Amniotic epithelial cell (primary cell): Measurements from ENCODE around the gene EXOC6B.

Source experiments
- DNase-seq: peaks from one replicate; pipeline ENCODE4 v3.0.0-alpha.2; 2010; ENCODE audit warnings: low read depth

The EXOC6B gene

DNA sequence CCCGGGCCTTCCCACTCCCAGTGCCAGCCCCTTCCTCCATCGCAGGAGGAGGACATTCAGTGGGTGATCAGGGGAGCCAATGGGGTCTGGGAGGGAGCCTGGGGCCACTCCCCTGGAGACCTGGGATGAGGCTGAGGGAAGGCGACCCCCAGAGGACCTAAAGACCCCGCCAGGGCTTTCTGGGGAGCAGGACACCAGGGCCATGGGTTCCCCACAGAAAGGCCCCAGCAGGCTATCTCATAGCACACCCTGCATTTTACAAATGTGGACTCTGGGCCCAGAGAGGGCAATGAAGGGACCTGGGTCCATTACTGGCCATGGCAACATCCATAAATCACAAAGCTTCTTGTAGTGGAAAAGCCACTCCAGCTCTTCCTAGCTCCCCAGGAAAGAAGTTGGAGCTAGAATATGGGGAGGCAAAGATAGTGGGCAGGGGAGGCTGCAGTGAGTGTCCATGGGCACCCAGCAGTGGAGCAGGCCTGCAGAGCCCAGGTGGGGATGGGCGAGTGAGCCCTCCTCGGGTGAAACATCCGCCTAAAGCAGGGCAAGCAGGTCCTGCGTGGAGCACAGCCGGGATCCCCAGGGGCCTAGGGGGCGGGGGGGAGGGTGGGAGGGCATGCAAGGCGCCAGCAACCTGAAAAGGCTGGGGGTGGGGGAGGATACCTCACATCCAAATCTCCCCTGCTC is 692.0 kb downstream of the EXOC6B start:
- no peak for DNase-seq

DNA sequence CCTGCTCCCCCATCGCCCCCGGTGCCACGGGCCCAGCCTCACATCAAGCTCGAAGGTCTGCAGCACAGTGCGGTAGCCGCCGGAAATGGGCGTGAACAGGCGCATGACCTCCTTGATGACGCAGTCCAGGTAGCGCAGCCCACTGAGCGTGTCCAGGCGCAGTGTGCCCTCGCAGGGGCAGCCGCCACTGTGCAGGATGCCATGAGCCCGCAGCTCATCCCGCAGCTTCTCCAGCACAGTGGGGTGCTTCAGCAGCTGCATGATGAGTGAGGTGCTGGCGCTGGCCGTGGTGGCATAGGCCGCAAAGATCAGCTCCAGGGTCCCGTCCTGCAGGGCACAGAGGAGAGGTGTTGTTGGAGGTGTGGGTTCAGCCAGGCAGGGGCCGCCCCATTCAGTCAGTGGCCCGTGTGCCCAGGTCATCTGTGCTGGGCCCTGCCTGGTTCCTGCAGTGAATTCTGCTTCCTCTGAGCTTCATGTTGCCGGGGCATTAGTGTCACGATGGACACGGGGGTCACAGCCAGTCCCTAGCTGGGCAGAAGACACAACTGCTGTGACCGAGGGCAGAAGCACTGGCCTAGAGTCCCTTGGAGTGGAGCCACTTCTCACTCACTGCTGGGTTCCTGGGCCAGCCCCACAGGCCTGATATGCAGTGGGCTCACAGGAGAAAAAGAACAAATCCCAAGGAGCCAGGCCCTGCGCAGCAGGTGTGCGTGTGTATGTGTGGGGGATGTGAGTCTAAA is 692.7 kb downstream of the EXOC6B start:
- no peak for DNase-seq

DNA sequence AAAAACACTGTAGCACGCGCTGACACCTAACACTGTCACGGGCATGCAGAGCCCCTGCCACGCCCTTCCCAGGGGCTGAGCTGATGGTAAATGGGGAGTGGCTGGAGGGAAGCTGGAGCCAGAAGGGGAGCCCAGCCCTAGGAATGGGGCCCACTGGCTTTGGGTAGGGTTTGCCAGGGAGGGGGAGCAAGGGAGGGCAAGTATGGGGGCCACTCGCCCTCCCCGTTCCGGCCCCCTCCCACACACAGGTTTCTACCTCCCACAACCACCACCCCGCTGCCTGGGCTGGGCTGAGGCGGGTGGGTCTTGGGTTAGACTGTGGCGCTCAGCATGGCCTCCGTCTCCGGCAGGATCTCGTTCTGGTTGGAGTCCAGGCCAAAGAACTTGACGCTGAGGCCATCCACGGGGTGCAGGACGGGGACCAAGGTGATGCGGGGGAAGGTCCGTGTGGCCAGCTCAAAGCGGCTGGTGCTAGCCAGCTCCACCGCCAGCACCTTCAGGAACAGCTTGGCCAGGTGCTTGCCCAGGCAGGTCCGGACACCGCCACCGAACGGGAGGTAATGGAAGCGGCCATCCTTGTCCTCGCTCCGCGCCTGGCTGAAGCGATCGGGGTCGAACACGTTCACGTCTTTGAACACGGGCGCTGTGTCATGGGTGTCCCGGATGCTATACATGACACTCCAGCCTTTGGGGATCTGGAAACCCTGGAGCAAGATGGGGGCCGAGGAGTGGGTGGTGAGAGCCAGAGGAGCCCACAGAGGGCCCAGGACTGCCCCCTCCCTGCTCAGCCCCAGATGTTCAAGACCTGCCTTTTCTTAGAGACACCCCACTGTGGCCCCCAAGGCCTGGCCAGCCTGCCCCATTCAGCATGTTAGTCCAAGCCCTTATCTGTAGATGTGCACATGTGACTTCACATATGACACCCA is 693.7 kb downstream of the EXOC6B start:
- DNase-seq, result no peak

DNA sequence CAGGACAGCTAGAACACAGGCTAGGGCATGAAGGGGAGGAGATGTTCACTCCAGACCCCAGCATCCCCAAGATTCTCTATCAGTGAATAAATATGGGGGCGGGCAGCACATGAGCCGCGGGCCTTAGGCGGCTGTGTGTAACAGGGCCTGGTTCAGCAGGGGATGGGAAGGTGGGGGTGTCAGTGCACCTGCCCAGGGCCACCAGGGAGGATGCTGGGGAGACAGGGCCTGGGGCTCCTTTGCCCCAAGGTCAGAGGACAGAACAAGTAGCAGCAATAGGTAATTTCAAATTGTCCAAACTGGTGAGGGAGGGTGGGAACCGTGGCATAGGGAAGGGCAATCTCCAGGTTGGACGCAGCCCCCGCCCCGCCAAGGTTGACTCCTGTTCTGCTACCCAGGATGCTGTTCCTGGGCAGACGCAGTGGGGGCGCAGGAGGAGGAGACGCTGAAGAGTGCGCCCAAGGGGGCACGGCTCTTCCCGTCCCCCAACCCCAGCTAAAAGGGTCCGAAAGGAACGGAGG is 694.4 kb downstream of the EXOC6B start:
- no peak for DNase-seq

DNA sequence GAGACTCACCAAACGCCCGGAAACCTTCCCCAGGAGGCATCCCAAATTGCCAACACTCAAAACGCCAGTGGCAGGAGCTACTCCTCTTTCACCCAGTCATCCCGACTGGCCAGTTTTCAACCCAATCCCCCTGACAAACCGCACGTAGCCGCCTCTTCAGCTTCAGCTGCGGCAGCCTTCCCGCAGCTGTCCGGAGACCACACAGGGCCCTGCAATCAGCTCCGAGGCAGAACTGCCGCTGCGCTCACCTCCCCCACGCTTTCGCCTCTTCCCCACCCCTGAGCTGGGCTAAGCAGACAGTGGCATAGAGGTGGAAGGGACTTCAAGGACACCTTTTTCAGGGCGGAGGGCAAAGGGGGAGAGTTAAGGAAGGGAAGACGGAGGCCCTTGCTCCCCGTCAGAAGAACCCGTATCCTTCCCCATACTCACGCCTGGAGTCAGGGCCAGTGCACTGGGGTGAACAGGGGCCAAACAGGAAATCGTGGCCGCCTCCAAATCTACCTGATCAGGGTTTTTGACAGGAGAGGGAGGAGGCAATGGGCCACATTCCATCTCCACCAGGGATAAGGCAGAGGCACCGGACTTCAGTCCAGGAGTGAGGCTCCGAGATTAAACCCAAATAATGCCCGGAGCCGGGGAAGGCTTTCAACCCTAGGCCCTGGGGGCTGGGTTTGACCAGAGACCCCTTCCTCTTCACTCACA is 695.0 kb downstream of the EXOC6B start:
- DNase-seq, result no peak

DNA sequence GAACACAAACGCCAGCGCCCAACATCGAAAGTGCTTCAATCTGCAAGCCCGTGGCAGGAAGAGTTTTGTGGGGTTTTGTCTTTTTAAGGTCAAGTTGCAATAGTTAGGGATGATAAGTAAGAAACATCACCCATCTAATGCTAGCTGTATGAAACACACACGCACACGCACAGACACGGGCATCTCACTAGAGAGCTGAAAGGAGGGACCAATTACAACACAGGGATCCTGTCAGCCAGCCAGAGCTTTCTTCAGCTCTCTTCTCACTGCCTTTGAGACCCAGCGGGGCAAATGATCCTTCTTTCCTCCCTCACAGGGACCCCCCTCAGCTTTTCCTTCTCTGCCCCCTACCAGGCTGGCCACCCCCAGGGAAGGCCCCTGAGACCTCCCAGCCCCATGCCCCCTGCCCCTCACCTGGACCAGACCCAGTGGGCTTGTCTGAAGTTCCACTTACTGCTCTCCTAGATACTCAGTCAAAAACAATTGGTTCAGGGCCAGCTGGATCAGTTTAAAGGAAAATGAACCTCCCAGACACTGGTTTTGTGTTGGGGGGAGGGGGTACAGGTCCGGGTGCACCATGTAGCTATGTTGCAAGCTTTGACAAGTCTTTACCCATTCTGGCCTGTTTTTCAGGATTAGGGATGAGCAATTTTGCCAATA is 696.0 kb downstream of the EXOC6B start:
- DNase-seq, result no peak

DNA sequence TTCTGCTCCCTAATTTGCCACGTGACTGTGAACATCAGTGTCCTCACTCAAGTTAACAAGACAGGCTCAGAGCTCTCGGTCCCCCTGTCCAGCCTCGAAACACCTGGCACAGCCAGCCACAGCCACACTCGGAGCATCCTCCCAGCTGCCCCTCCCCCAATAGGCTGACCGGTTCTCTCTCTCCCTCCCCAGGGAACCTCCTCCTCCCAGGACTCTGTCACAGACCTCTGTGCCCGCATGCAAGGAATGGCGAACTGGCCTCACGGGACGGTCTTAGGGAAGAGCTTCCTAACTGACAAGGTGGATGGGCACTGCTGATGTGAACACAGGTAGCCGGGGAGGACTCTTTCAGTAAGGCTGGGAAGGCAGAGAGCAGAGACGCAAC is 697.0 kb downstream of the EXOC6B start:
- DNase-seq, result no peak

DNA sequence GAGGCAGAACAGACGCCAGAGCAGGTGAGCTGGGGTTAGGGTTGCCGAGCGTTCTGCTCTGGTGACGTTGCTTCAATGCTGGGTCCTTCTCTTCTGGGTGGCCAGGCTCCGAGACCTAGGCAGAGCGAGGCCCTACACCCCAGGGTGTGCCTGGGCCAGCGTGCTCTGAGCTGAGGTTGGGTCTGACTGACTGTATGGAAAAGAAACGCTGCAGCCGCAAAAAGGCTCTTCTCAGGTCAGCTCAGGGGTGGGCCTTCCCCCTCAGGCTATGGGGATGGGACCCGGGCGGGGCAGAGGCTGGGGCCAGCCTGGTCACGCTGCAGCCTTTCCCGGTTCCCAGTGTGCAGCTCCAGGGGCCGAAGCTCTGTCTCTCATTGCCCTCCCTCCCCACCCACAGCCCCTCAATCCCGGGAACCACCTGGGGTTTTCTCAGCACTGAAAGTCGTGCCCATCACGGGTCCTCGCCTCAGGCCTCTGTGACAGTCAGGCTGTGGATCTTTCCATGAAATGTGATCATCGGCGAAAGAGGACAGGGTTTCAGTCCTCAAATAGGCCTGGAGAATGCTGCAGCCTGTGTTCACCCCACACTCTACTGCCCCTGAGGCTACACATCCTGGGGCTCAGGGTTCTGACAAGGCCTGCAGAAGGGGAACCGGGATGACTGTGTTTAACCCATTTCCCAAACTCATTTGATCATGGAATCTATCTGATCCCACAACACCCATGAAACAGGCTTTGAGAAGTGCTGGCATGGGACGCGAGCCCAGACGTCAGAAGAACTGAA is 697.6 kb downstream of the EXOC6B start:
- no peak for DNase-seq

DNA sequence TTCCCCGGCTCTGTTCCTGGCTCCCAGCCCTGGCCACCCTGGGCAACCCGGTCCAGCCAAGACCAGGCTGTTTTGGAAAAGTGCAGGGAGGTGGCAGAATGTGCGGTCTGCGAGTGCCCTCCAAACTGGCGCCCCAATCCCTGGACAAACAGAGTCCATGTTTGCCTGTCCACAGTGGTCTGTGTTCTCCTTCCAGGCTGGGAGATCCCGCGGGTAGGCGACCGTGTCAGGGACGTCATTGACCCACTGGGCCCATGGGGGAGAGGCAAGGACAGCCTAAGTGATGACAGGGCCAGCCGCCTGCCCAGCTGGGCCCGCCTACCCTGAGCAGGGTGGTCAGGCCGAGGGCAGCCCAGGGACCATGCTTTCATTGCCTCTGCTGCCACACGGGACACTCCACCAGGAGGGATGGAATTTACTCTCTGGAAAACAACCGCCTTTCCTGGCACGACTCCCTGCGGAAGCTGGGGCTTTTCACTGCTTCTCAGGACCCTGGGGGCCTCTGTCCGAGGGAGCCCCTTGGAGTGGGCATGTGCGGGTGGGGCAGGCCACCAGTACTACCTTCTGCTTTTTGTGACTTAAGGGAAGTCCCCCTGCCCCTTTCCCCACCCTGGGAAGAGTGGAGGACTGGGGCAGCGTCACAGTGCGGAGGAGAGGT is 698.3 kb downstream of the EXOC6B start:
- no peak for DNase-seq

DNA sequence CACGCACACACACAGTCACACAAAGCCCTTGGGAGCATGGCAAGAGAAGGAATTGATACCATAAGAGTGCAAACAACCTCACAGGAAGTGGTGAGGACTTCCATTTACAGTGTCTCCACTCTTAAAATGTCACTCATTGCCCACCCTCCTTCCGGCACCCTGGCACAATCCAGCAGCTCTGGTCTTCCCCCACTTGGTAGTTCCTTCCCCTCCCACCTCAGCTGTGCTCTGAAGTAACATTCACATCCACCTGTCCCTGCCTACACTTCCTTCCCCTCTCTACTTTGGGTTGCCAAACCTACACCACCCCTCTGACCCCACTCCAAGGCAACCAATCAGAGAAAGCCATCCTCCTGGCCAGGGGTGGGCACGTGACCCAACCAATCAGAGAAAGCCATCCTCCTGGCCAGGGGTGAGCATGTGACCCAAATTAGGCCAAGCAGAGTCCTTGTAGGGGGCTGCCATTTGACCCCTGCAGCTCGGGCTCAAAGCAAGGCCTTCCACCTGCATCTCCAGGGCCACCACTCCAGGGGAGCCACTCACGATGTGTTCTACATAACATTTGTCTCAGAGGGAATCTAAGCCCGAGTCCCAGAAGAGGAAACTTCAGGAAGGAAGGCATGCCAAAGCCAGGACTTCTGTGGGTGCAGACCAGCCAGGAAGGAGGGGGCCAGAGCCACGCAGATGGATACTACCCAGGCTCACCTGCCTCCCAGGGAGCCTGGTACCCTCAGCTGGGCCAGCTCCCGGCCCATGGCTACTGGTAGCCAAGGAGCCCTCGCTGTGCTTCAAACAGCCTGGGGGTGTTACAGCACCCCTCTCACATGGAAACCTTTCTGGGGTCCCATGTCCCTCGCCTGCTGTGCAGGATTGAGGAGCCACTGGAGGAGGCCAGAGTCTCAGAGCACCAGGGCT is 699.4 kb downstream of the EXOC6B start:
- DNase-seq, result no peak
